ENCODE results near the gene C3orf52. TPM values are rescaled to one million over a fixed set of nuclear protein-coding genes. Genes with fewer than 3 reads are reported as not detected.

The C3orf52 gene
- total RNA-seq, 1 donor from 2014 or later, result 1.8 TPM

GRCh38 chr3:112083239-112083638 is 3.0 kb upstream of the C3orf52 start:
- DNase-seq (ENCODE audit: missing footprints) (no peak), ATAC-seq (no peak)
- intact Hi-C loops (cut with DNase I), result no loop called here

- no peak for DNase-seq (ENCODE audit: missing footprints)
- intact Hi-C loops (cut with DNase I), result no loop called here
- ATAC-seq, result no peak
Measured at GRCh38 chr3:112084980-112085705, 1.0 kb upstream of the C3orf52 start.

- ATAC-seq, result peak; percentile 14
- intact Hi-C loops (cut with DNase I), result no loop called here
- no peak for DNase-seq (ENCODE audit: missing footprints)
Measured at GRCh38 chr3:112085735-112086075, 484 bp upstream of the C3orf52 start.

GRCh38 chr3:112086875-112087524 is 811 bp downstream of the C3orf52 start:
- DNase-seq (ENCODE audit: missing footprints) (no peak), ATAC-seq (no peak)
- intact Hi-C loops (cut with DNase I), result no loop called here

GRCh38 chr3:112087746-112088145 is 1.6 kb downstream of the C3orf52 start:
- no peak for ATAC-seq
- intact Hi-C loops (cut with DNase I), result no loop called here
- DNase-seq (ENCODE audit: missing footprints), result no peak

GRCh38 chr3:112088944-112089343 is 2.8 kb downstream of the C3orf52 start:
- intact Hi-C loops (cut with DNase I), result no loop called here
- ATAC-seq, result no peak
- no peak for DNase-seq (ENCODE audit: missing footprints)

- no peak for ATAC-seq
- no peak for DNase-seq (ENCODE audit: missing footprints)
- intact Hi-C loops (cut with DNase I), result no loop called here
Measured at GRCh38 chr3:112089956-112090886, 4.0 kb downstream of the C3orf52 start.

- intact Hi-C loops (cut with DNase I), result no loop called here
- ATAC-seq (no peak), DNase-seq (ENCODE audit: missing footprints) (no peak)
Measured at GRCh38 chr3:112090887-112091586, 4.8 kb downstream of the C3orf52 start.

- peak; percentile 57 for ATAC-seq
- intact Hi-C loops (cut with DNase I), result no loop called here
- no peak for DNase-seq (ENCODE audit: missing footprints)
Measured at GRCh38 chr3:112092496-112093179, 6.4 kb downstream of the C3orf52 start.

- DNase-seq (ENCODE audit: missing footprints) (no peak), ATAC-seq (no peak)
- intact Hi-C loops (cut with DNase I), result no loop called here
Measured at GRCh38 chr3:112093180-112093522, 7.0 kb downstream of the C3orf52 start.

GRCh38 chr3:112095731-112096130 is 9.5 kb downstream of the C3orf52 start:
- ATAC-seq (no peak), DNase-seq (ENCODE audit: missing footprints) (no peak)
- intact Hi-C loops (cut with DNase I), result no loop called here

- no peak for ATAC-seq
- intact Hi-C loops (cut with DNase I), result no loop called here
Measured at GRCh38 chr3:112096176-112096575, 10.0 kb downstream of the C3orf52 start.

GRCh38 chr3:112097378-112097777 is 11.2 kb downstream of the C3orf52 start:
- DNase-seq (ENCODE audit: missing footprints) (no peak), ATAC-seq (peak; percentile 35)
- intact Hi-C loops (cut with DNase I), result no loop called here

More at GRCh38 chr3:112096176-112096575, 10.0 kb downstream of the C3orf52 start:
- DNase-seq (ENCODE audit: missing footprints), result no peak

- intact Hi-C loops (cut with DNase I), result no loop called here
- DNase-seq (ENCODE audit: missing footprints) (no peak), ATAC-seq (no peak)
Measured at GRCh38 chr3:112101916-112102315, 15.7 kb downstream of the C3orf52 start.

- intact Hi-C loops (cut with DNase I), result no loop called here
- DNase-seq (ENCODE audit: missing footprints), result no peak
- no peak for ATAC-seq
Measured at GRCh38 chr3:112104774-112105173, 18.6 kb downstream of the C3orf52 start.

GRCh38 chr3:112109322-112109721 is 23.1 kb downstream of the C3orf52 start:
- ATAC-seq, result no peak
- intact Hi-C loops (cut with DNase I), result no loop called here
- DNase-seq (ENCODE audit: missing footprints), result no peak

GRCh38 chr3:112111785-112112402 is 25.7 kb downstream of the C3orf52 start:
- no peak for DNase-seq (ENCODE audit: missing footprints)
- peak; percentile 52 for ATAC-seq
- intact Hi-C loops (cut with DNase I), result loop anchor here (5.0 kb wide), 1 partner anchor 405 kb away; no protein-coding TSS in a partner anchor

GRCh38 chr3:112114576-112115160 is 28.5 kb downstream of the C3orf52 start:
- ATAC-seq, result no peak
- intact Hi-C loops (cut with DNase I), result loop anchor here (5.0 kb wide), 1 partner anchor 403 kb away; no protein-coding TSS in a partner anchor
- DNase-seq (ENCODE audit: missing footprints), result no peak
